Astrocyte (in vitro differentiated cells and primary cell): Measurements from ENCODE around the gene SSBP2. TPM values are rescaled to one million over a fixed set of nuclear protein-coding genes. Genes with fewer than 3 reads are reported as not detected.

Experiments
- DNase-seq: peaks from one replicate; pipeline ENCODE4 v3.0.0-alpha.2; 2010; ENCODE audit warnings: low read depth
- FAIRE-seq: peaks from 2 replicates; lab custom pipeline; 2011; peaks lifted over from hg19 to GRCh38; lab: Jason Lieb, UNC
- H2AFZ ChIP-seq: 2 replicates; pipeline ENCODE4 v1.6.0; 2012; ENCODE audit warnings: low read depth, low read length, inconsistent platforms
- H3K27ac ChIP-seq: 2 replicates; pipeline ENCODE4 v1.5.1; 2011; ENCODE audit warnings: low read depth, low read length, inconsistent platforms
- H3K27me3 ChIP-seq: 2 replicates; pipeline ENCODE4 v1.6.0; 2011; ENCODE audit warnings: low read length, inconsistent platforms; ENCODE audit not compliant: insufficient read depth
- H3K36me3 ChIP-seq: 2 replicates; pipeline ENCODE4 v1.5.1; 2011; ENCODE audit warnings: low read length, inconsistent platforms; ENCODE audit not compliant: insufficient read depth
- H3K4me1 ChIP-seq: 2 replicates; pipeline ENCODE4 v1.5.1; 2011; ENCODE audit warnings: low read length, inconsistent platforms; ENCODE audit not compliant: insufficient read depth
- H3K4me2 ChIP-seq: 2 replicates; pipeline ENCODE4 v1.6.0; 2012; ENCODE audit warnings: low read length, inconsistent platforms
- H3K4me3 ChIP-seq: 2 replicates; pipeline ENCODE4 v1.5.1; 2011; ENCODE audit warnings: low read depth, mild to moderate bottlenecking, low read length, inconsistent platforms; ENCODE audit not compliant: insufficient read depth
- H3K79me2 ChIP-seq: 2 replicates; pipeline ENCODE4 v1.6.0; 2012; ENCODE audit warnings: mild to moderate bottlenecking, low read length, inconsistent platforms; ENCODE audit not compliant: insufficient read depth
- H3K9ac ChIP-seq: 2 replicates; pipeline ENCODE4 v1.6.0; 2012; ENCODE audit warnings: mild to moderate bottlenecking, low read length, inconsistent platforms
- H3K9me3 ChIP-seq: 2 replicates; pipeline ENCODE4 v1.5.1; 2012; ENCODE audit warnings: low read depth, mild to moderate bottlenecking, low read length, inconsistent platforms; ENCODE audit not compliant: insufficient read depth
- H4K20me1 ChIP-seq: 2 replicates; pipeline ENCODE4 v1.6.0; 2012; ENCODE audit warnings: low read length, inconsistent platforms; ENCODE audit not compliant: insufficient read depth
- H3K27ac Mint-ChIP-seq: one replicate; pipeline ENCODE4 v1.8.0; 2021; ENCODE audit warnings: mild to moderate bottlenecking, mixed read lengths; ENCODE audit not compliant: unreplicated experiment
- H3K27me3 Mint-ChIP-seq: one replicate; pipeline ENCODE4 v1.8.0; 2021; ENCODE audit warnings: low read depth, mixed read lengths; ENCODE audit not compliant: unreplicated experiment
- H3K36me3 Mint-ChIP-seq: one replicate; pipeline ENCODE4 v1.8.0; 2021; ENCODE audit warnings: low read depth, mixed read lengths; ENCODE audit not compliant: unreplicated experiment
- H3K4me1 Mint-ChIP-seq: one replicate; pipeline ENCODE4 v1.8.0; 2021; ENCODE audit warnings: low read depth, mixed read lengths; ENCODE audit not compliant: unreplicated experiment
- H3K4me3 Mint-ChIP-seq: one replicate; pipeline ENCODE4 v1.8.0; 2021; ENCODE audit warnings: mild to moderate bottlenecking, moderate library complexity, mixed read lengths; ENCODE audit not compliant: unreplicated experiment
- H3K9me3 Mint-ChIP-seq: one replicate; pipeline ENCODE4 v1.8.0; 2021; ENCODE audit warnings: mild to moderate bottlenecking, mixed read lengths; ENCODE audit not compliant: unreplicated experiment
- CTCF ChIP-seq: IDR thresholded peaks from 2 replicates; pipeline ENCODE4 v1.5.1; 2011; ENCODE audit warnings: low read depth, mild to moderate bottlenecking, inconsistent platforms, low read length, moderate library complexity; ENCODE audit not compliant: insufficient read depth
- EZH2 ChIP-seq: IDR thresholded peaks from 2 replicates; pipeline ENCODE4 v1.6.1; 2012; ENCODE audit warnings: mild to moderate bottlenecking, low read length, inconsistent platforms; ENCODE audit not compliant: insufficient read depth
- total RNA-seq: library from RNA; stranded (reverse); gene quantifications from 2 replicates; pipeline ENCODE4 v1.2.1, GENCODE V29; 2021

The SSBP2 gene
- total RNA-seq, 1 donor from 2014 or later, result 59.8 TPM

- TF ChIP-seq EZH2, result no peak
- TF ChIP-seq CTCF, result no peak
- Histone ChIP-seq H3K4me1 (peaks cover 5% of the 10 kb centered on the region), H4K20me1 (no peaks in the 10 kb centered on the region), H3K4me3 (no peak overlapping the region), H3K27ac (no peak overlapping the region), H3K9me3 (no peaks in the 10 kb centered on the region), H3K4me2 (no peak overlapping the region), H3K79me2 (no peaks in the 10 kb centered on the region), H3K9ac (no peak overlapping the region), H3K36me3 (no peaks in the 10 kb centered on the region), H3K27me3 (no peaks in the 10 kb centered on the region), H2AFZ (no peak overlapping the region)
- no peak overlapping the region for H3K27ac Mint-ChIP-seq
- FAIRE-seq, result no peak
- no peak for DNase-seq
- no peaks in the 10 kb centered on the region for H3K36me3 Mint-ChIP-seq
- peaks cover 25% of the 10 kb centered on the region for H3K4me1 Mint-ChIP-seq
- no peak overlapping the region for H3K4me3 Mint-ChIP-seq
- H3K27me3 Mint-ChIP-seq, result no peaks in the 10 kb centered on the region
- H3K9me3 Mint-ChIP-seq, result no peaks in the 10 kb centered on the region
Observed at GRCh38 chr5:81790336-81790735, 39.4 kb upstream of the SSBP2 start.

- H3K36me3 Mint-ChIP-seq, result no peaks in the 10 kb centered on the region
- Histone ChIP-seq H3K4me2 (no peak overlapping the region), H3K4me3 (no peak overlapping the region), H4K20me1 (no peaks in the 10 kb centered on the region), H3K36me3 (no peaks in the 10 kb centered on the region), H2AFZ (no peak overlapping the region), H3K4me1 (peaks cover 5% of the 10 kb centered on the region), H3K9ac (no peak overlapping the region), H3K27me3 (no peaks in the 10 kb centered on the region), H3K27ac (no peak overlapping the region), H3K79me2 (no peaks in the 10 kb centered on the region), H3K9me3 (no peaks in the 10 kb centered on the region)
- H3K27ac Mint-ChIP-seq, result no peak overlapping the region
- no peak for TF ChIP-seq EZH2
- TF ChIP-seq CTCF, result no peak
- FAIRE-seq, result no peak
- H3K27me3 Mint-ChIP-seq, result no peaks in the 10 kb centered on the region
- H3K4me1 Mint-ChIP-seq, result peaks cover 25% of the 10 kb centered on the region
- H3K4me3 Mint-ChIP-seq, result no peak overlapping the region
- H3K9me3 Mint-ChIP-seq, result no peaks in the 10 kb centered on the region
- peak; percentile 50 for DNase-seq
Observed at GRCh38 chr5:81789033-81789432, 38.1 kb upstream of the SSBP2 start.

- Histone ChIP-seq H3K4me3 (no peak overlapping the region), H3K9me3 (no peaks in the 10 kb centered on the region), H3K27ac (no peak overlapping the region), H3K4me2 (no peak overlapping the region), H3K36me3 (no peaks in the 10 kb centered on the region), H3K4me1 (peaks cover 5% of the 10 kb centered on the region), H3K79me2 (no peaks in the 10 kb centered on the region), H3K27me3 (no peaks in the 10 kb centered on the region), H4K20me1 (no peaks in the 10 kb centered on the region), H2AFZ (peak overlapping the region; percentile 38), H3K9ac (no peak overlapping the region)
- no peaks in the 10 kb centered on the region for H3K36me3 Mint-ChIP-seq
- FAIRE-seq (peak; percentile 20), DNase-seq (no peak)
- H3K9me3 Mint-ChIP-seq, result no peaks in the 10 kb centered on the region
- peaks cover 25% of the 10 kb centered on the region for H3K4me1 Mint-ChIP-seq
- no peaks in the 10 kb centered on the region for H3K27me3 Mint-ChIP-seq
- peak overlapping the region; percentile 79 for H3K27ac Mint-ChIP-seq
- no peak overlapping the region for H3K4me3 Mint-ChIP-seq
- TF ChIP-seq CTCF (no peak), EZH2 (no peak)
Observed at GRCh38 chr5:81788329-81788728, 37.4 kb upstream of the SSBP2 start.
